Measurements from ENCODE around the gene KDM2B.

The KDM2B gene

DNA sequence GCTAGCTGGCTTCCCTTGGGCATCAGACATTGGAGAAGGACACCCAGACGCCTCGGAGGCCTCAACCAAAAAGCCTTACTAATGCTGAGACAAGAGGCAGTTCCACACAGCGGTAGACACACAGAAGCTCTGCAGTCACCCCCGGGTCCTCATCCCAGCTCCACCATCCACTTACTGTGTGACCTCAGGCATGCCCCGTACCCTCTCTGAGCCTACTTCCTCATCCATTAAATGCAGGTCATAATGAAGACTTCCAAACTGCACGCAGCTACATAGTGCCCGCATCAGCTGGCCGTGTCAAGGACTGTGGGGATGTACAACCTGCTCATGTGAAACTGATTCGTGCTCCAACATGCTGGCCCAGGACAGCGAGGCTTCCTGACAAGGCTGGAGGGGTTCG, 72.3 kb downstream of the KDM2B start:
- in situ Hi-C loops (cut with HindIII; ENCODE audit: low sequenced_read_pairs): no loop called here
- no peak overlapping the region for H3K4me3 ChIP-seq (ENCODE audit: low read depth, low read length)
- no peak for DNase-seq (ENCODE audit: low read depth)
- TF ChIP-seq, protein P1, sequence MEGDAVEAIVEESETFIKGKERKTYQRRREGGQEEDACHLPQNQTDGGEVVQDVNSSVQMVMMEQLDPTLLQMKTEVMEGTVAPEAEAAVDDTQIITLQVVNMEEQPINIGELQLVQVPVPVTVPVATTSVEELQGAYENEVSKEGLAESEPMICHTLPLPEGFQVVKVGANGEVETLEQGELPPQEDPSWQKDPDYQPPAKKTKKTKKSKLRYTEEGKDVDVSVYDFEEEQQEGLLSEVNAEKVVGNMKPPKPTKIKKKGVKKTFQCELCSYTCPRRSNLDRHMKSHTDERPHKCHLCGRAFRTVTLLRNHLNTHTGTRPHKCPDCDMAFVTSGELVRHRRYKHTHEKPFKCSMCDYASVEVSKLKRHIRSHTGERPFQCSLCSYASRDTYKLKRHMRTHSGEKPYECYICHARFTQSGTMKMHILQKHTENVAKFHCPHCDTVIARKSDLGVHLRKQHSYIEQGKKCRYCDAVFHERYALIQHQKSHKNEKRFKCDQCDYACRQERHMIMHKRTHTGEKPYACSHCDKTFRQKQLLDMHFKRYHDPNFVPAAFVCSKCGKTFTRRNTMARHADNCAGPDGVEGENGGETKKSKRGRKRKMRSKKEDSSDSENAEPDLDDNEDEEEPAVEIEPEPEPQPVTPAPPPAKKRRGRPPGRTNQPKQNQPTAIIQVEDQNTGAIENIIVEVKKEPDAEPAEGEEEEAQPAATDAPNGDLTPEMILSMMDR (IDR thresholded peaks at IDR 0.05; ENCODE audit: low read depth, low read length, missing control alignments): no peak

DNA sequence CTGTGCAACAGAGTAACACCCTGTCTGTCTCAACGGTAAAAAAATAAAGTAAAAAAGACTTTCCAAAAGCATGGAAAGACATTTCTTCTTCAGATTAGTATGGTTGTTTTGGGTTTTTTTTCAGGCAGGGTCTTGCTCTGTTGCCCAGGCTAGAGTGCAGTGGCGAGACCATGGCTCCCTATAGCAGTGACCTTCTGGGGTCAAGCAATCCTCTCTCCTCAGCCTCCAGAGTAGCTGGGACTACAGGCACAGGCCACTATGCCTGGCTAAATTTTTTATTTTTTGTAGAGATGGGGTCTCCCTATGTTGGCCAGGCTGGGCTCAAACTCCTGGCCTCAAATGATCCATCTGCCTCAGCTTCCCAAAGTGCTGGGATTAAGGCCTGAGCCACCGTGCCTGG, 72.8 kb downstream of the KDM2B start:
- no peak overlapping the region for H3K4me3 ChIP-seq (ENCODE audit: low read depth, low read length)
- TF ChIP-seq, protein P1 (IDR thresholded peaks at IDR 0.05; ENCODE audit: low read depth, low read length, missing control alignments): no peak
- DNase-seq (ENCODE audit: low read depth): no peak
- in situ Hi-C loops (cut with HindIII; ENCODE audit: low sequenced_read_pairs): no loop called here

DNA sequence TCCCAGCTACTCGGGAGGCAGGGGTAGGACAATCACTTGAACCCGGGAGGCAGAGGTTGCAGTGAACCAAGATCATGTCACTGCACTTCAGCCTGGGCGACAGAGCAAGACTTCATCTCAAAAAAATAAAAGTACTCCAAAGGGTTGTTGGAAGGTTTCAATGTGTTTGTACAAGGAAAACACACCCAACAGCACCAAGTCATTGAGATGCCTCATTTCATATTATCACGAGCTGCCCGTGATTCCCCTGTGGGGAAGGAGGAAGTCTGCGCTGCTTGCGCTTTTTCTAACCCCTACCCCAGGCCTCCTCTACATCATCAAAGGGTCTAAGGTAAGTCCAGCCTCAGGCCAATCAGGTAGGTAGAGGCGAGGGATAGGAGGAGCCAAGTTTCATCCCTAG, 73.6 kb downstream of the KDM2B start:
- TF ChIP-seq, protein P1 (IDR thresholded peaks at IDR 0.05; ENCODE audit: low read depth, low read length, missing control alignments): no peak
- in situ Hi-C loops (cut with HindIII; ENCODE audit: low sequenced_read_pairs): no loop called here
- no peak for DNase-seq (ENCODE audit: low read depth)
- H3K4me3 ChIP-seq (ENCODE audit: low read depth, low read length): no peak overlapping the region

DNA sequence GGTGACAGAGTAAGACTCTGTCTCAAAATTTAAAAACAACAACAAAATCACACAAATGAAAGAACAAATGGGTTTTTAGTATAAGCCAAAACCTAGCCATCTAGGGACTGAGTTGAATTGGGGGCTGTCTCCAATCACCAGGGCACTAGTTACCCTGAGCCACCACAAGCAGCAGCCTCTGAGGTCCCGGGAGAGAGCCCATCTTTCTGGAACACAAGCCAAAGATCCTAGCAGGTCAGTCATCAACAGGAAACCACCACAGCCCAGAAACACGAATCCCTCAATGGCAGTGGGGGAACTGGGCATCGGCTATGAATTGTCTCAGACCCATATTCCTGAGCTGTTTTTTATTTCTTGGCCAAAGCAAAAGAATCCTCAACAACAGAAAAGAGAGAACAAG, 75.3 kb downstream of the KDM2B start:
- TF ChIP-seq, protein P1 (IDR thresholded peaks at IDR 0.05; ENCODE audit: low read depth, low read length, missing control alignments): no peak
- in situ Hi-C loops (cut with HindIII; ENCODE audit: low sequenced_read_pairs): no loop called here
- no peak for DNase-seq (ENCODE audit: low read depth)
- H3K4me3 ChIP-seq (ENCODE audit: low read depth, low read length): no peak overlapping the region

DNA sequence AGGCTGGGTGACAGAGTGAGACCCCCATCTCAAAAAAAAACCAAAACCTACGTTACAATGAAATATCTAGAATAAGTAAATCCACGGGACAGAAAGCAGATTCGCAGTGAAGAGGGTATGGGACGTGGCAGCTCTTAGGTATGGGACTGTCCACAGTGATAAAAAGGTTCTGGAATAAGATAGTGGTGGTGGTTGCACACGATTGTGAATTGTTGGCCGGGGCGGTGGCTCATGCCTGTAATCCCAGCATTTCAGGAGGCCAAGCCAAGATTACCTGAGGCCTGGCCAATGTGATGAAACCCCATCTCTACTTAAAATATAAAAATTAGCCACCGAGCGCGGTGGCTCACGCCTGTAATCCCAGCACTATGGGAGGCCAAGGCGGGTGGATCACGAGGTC, 76.3 kb downstream of the KDM2B start:
- no peak for DNase-seq (ENCODE audit: low read depth)
- TF ChIP-seq, protein P1 (IDR thresholded peaks at IDR 0.05; ENCODE audit: low read depth, low read length, missing control alignments): no peak
- H3K4me3 ChIP-seq (ENCODE audit: low read depth, low read length): no peak overlapping the region
- in situ Hi-C loops (cut with HindIII; ENCODE audit: low sequenced_read_pairs): no loop called here

DNA sequence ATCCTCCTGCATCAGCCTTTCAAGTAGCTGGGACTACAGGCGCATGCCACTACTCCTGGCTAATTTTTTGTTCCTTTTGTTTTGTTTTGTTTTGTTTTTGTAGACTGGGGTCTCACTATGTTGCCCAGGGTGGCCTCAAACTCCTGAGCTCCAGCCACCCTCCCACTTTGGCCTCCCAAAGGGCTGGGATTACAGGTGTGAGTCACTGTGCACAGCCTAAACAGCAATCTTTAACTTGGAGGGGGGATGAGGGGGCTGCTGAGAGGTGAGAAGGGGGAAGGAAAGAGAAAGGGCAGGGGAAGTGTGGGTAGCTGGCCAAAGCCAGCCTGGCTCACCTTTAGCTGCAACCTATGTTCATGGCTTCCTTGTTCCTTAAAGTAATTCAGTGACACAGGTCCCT, 77.4 kb downstream of the KDM2B start:
- in situ Hi-C loops (cut with HindIII; ENCODE audit: low sequenced_read_pairs): no loop called here
- no peak for DNase-seq (ENCODE audit: low read depth)
- H3K4me3 ChIP-seq (ENCODE audit: low read depth, low read length): no peak overlapping the region
- TF ChIP-seq, protein P1 (IDR thresholded peaks at IDR 0.05; ENCODE audit: low read depth, low read length, missing control alignments): no peak

DNA sequence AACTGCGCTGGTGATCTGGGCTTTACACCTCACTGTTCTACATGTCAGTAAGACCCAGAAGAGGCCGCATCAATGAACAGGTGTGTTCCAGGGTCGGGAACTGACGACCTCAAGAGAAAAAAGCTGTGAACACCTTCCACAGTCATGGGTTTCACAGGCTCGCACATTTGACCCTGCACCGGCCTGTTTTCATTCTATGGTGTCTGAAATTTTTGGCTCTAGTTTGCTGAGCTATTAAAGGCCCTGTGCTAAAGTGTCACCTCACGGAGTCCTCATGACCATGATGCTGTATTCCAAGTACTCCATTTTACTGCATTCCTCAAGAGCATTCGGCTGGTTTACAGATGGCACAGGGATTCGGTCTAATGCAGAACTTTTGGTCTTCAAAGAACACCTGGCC, 78.9 kb downstream of the KDM2B start:
- in situ Hi-C loops (cut with HindIII; ENCODE audit: low sequenced_read_pairs): no loop called here
- H3K4me3 ChIP-seq (ENCODE audit: low read depth, low read length): no peak overlapping the region
- TF ChIP-seq, protein P1 (IDR thresholded peaks at IDR 0.05; ENCODE audit: low read depth, low read length, missing control alignments): no peak
- DNase-seq (ENCODE audit: low read depth): no peak
